Neural cell (in vitro differentiated cells): ENCODE measurements around the gene ARL6IP4.

Source experiments
- EP300 ChIP-seq: fragments of 450-650 bp; conservative IDR thresholded peaks from 2 replicates; pipeline ENCODE4 v1.6.1; 2014; ENCODE audit warnings: antibody characterized with exemption, mild to moderate bottlenecking, moderate library complexity; ENCODE audit not compliant: poor library complexity, severe bottlenecking
- EZH2 ChIP-seq: fragments of 200-600, 300-800 bp; shearing (Covaris generic), sonication (generic); IDR thresholded peaks from 2 replicates; pipeline ENCODE4 v1.6.1; 2014; ENCODE audit warnings: antibody characterized with exemption, low read length, borderline replicate concordance, mild to moderate bottlenecking; ENCODE audit not compliant: insufficient read depth, poor library complexity, severe bottlenecking
- MXI1 ChIP-seq: fragments of 450-650 bp; conservative IDR thresholded peaks from 2 replicates; pipeline ENCODE4 v1.6.1; 2014; ENCODE audit warnings: antibody characterized with exemption, mild to moderate bottlenecking; ENCODE audit not compliant: poor library complexity, severe bottlenecking
- POLR2AphosphoS5 ChIP-seq: IDR thresholded peaks from 2 replicates; pipeline ENCODE4 v1.6.1; 2012
- RAD21 ChIP-seq: fragments of 450-650 bp; conservative IDR thresholded peaks from 2 replicates; pipeline ENCODE4 v1.6.1; 2014; ENCODE audit warnings: antibody characterized with exemption, mild to moderate bottlenecking, moderate library complexity
- SMC3 ChIP-seq: fragments of 450-650 bp; conservative IDR thresholded peaks from 2 replicates; pipeline ENCODE4 v1.6.1; 2014; ENCODE audit warnings: antibody characterized with exemption, mild to moderate bottlenecking, moderate library complexity; ENCODE audit not compliant: poor library complexity
- TAF1 ChIP-seq: IDR thresholded peaks from 2 replicates; pipeline ENCODE4 v1.6.1; 2012; ENCODE audit warnings: low read depth
- TF ChIP-seq, protein P1 (sequence below): fragments of 450-650 bp; IDR thresholded peaks from 2 replicates; pipeline ENCODE4 v1.5.1; 2014; ENCODE audit warnings: antibody characterized with exemption, mild to moderate bottlenecking, moderate library complexity; ENCODE audit not compliant: poor library complexity, severe bottlenecking
- TF ChIP-seq, protein P2 (sequence below): IDR thresholded peaks from 2 replicates; pipeline ENCODE4 v1.6.1; 2012; ENCODE audit warnings: borderline replicate concordance

DNA sequence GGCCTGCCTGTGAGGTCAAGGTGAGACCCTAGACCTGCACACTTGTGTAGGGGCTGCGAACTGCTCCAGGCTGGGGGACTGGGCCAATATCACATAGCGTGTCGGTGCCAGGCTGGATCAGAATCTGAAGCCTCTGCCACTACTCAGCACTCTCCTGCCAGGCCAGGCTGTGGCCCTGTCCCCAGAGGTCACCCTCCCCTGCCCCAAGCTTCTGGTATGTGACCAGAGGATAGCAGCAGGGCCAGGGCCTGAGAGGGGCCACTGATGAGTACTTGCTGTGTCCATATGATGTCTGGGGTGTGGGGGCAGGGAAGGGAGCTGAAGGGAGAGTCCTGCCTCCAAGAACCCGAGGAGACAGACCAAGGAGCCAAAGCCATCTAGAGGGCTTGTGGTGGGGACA lies 17.8 kb downstream of the ARL6IP4 start:
- TF ChIP-seq EZH2, result no peak
- TF ChIP-seq, protein P1, sequence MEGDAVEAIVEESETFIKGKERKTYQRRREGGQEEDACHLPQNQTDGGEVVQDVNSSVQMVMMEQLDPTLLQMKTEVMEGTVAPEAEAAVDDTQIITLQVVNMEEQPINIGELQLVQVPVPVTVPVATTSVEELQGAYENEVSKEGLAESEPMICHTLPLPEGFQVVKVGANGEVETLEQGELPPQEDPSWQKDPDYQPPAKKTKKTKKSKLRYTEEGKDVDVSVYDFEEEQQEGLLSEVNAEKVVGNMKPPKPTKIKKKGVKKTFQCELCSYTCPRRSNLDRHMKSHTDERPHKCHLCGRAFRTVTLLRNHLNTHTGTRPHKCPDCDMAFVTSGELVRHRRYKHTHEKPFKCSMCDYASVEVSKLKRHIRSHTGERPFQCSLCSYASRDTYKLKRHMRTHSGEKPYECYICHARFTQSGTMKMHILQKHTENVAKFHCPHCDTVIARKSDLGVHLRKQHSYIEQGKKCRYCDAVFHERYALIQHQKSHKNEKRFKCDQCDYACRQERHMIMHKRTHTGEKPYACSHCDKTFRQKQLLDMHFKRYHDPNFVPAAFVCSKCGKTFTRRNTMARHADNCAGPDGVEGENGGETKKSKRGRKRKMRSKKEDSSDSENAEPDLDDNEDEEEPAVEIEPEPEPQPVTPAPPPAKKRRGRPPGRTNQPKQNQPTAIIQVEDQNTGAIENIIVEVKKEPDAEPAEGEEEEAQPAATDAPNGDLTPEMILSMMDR, result no peak
- no peak for TF ChIP-seq POLR2AphosphoS5
- TF ChIP-seq SMC3, result no peak
- no peak for TF ChIP-seq RAD21
- TF ChIP-seq TAF1, result no peak
- no peak for TF ChIP-seq EP300
- TF ChIP-seq MXI1, result no peak
- TF ChIP-seq, protein P2, sequence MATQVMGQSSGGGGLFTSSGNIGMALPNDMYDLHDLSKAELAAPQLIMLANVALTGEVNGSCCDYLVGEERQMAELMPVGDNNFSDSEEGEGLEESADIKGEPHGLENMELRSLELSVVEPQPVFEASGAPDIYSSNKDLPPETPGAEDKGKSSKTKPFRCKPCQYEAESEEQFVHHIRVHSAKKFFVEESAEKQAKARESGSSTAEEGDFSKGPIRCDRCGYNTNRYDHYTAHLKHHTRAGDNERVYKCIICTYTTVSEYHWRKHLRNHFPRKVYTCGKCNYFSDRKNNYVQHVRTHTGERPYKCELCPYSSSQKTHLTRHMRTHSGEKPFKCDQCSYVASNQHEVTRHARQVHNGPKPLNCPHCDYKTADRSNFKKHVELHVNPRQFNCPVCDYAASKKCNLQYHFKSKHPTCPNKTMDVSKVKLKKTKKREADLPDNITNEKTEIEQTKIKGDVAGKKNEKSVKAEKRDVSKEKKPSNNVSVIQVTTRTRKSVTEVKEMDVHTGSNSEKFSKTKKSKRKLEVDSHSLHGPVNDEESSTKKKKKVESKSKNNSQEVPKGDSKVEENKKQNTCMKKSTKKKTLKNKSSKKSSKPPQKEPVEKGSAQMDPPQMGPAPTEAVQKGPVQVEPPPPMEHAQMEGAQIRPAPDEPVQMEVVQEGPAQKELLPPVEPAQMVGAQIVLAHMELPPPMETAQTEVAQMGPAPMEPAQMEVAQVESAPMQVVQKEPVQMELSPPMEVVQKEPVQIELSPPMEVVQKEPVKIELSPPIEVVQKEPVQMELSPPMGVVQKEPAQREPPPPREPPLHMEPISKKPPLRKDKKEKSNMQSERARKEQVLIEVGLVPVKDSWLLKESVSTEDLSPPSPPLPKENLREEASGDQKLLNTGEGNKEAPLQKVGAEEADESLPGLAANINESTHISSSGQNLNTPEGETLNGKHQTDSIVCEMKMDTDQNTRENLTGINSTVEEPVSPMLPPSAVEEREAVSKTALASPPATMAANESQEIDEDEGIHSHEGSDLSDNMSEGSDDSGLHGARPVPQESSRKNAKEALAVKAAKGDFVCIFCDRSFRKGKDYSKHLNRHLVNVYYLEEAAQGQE, result no peak
